ENCODE results near the gene GSS.
"Not testable (repeated sequence)": the region's sequence is repeated elsewhere in the genome, so short reads cannot be mapped to it uniquely, and the experiment has no call there.

DNA sequence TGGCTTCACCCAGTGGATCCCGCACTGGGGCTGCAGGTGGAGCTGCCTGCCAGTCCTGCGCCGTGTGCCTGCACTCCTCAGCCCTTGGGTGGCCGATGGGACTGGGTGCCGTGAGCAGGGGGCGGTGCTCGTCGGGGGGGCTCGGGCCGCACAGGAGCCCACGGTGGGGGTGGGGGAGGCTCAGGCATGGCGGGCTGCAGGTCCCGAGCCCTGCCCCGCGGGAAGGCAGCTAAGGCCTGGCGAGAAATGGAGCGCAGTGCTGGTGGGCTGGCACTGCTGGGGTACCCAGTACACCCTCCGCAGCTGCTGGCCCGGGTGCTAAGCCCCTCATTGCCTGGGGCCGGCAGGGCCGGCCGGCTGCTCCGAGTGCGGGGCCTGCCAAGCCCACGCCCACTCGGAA, 56.9 kb downstream of the GSS start:
- TF ChIP-seq CTCF (conservative IDR thresholded peaks at IDR 0.05; ENCODE audit: low read depth, low read length); EZH2 (IDR thresholded peaks at IDR 0.05; ENCODE audit: low read length, unreplicated experiment): not testable (repeated sequence)
